ENCODE measurements around the gene SCLY.
"Not testable (repeated sequence)": the region's sequence is repeated elsewhere in the genome, so short reads cannot be mapped to it uniquely, and the experiment has no call there.

The SCLY gene

DNA sequence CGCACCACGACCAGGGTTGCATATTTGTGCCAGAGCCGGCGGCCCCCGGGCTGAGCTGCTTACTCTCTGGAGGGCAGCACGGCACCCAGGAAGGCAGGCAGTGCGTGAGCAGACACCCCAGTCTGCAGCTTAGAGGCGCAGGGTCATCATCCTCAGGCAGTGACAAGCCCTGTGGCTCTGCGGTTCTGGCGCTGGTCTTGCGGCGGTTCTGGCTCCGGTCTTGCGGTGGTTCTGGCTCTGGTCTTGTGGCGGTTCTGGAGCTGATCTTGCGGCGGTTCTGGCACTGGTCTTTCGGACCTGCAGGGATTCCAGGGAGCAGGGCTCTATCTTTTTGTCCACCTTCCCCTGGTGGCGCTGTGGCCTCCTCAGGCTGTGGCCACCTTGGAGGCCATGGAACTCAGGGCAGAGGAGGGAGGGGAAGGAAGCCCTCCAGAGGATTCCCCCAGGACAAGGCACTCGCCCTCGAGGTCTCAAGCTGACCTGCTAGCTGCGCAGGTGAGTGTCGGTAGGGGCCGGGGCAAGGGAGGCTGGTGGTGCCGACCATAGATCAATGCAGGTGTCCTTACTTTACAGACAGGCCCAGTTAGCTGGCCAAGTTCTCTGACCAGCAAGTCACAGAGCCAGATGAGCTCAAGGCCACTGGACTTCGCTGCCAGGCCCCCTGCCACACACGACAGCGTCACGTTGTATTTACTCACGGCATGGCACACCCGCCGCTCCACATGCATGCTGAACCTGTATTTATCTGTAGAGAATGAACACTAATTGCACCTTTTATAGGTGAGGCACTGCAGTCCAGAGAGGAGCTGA, 54.3 kb downstream of the SCLY start:
- no peak for DNase-seq

GRCh38 chr2:238115709-238116108, 54.9 kb downstream of the SCLY start:
- not testable (repeated sequence) for DNase-seq

- DNase-seq = no peak
These were observed 55.7 kb downstream of the SCLY start for GRCh38 chr2:238116298-238117198.

GRCh38 chr2:238117199-238118154, 56.7 kb downstream of the SCLY start:
- no peak for DNase-seq

- no peak for DNase-seq
These were observed 59.1 kb downstream of the SCLY start for GRCh38 chr2:238119756-238120462.

- no peak for DNase-seq
These were observed 59.9 kb downstream of the SCLY start for GRCh38 chr2:238120463-238121298.

DNA sequence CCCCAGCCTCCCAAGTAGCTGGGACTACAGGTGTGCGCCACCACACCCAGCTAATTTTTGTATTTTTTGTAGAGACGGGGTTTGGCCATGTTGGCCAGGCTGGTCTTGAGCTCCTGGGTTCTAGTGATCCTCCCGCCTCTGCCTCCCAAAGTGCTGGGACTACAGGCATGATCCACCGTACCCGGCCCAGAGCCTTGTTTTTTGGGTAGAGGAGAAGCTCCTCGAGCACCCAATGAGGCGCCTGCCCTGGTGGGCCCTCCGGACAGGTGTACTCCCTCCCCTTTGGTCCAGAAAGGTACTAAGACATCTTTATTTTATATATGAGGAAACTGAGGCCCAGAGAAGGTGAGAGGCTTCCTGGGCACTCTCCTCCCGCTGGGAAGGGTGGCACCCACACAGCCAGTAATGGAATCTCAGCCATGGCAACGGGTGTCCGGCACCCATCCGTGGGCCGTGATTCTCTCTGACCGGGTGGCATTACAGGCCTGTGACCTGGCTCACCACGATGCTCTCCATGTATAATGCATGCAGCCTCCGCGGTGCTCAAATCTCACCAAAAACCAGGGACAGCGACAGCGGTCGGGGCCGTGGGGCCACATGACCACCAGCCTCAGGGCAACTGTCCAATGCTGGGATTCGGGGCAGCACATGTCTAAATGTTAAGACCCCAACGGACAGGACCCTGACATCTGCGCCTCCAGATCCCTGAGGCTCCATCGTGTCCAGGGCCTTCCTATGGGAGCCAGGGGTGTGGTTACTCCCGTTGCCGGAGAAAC, 60.9 kb downstream of the SCLY start:
- DNase-seq = no peak

DNA sequence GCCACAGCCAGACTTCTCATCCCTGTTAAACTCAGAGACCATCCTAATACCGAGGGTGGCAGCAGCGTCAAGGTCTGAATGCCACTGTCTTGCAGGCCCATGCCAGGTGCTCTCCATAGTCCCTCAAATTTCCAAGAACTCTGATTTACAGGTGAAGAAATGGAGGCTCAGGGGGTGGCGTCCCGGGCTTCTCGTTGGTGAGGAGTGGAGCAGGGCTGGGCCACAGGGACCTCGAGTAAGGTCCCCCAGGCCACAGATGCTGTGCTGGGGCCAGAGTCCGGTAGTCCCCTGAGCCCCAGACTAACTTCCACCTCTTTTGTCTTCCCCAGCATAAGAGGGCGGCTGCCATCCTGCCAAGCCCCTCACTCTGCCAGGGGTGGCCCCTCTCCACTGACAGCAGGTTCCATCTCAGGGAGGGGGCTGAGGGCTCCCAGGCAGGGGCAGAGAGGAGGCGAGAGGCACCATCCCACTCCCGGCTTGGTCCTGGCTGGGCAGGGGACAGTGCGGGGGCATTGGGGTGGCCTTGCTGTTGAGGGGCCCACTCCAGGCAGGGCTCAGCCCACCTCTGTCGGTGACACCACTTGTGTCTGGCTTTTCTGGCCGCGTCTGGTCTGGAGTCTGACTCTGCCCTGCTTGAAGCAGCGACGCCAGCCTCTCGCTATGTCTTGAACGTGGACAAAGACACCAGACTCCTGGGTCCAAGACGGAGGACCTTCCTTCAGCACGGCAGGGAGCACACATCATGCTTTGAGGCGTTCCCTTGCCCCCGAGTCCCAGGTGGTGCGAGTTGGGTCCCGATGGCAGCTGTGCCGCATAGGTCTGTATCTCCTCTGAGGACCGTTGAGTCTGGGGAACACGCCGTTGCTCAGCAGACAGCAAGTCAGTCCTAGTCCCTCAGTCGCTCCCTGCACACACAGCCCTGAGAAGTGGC, 61.8 kb downstream of the SCLY start:
- DNase-seq = no peak

DNA sequence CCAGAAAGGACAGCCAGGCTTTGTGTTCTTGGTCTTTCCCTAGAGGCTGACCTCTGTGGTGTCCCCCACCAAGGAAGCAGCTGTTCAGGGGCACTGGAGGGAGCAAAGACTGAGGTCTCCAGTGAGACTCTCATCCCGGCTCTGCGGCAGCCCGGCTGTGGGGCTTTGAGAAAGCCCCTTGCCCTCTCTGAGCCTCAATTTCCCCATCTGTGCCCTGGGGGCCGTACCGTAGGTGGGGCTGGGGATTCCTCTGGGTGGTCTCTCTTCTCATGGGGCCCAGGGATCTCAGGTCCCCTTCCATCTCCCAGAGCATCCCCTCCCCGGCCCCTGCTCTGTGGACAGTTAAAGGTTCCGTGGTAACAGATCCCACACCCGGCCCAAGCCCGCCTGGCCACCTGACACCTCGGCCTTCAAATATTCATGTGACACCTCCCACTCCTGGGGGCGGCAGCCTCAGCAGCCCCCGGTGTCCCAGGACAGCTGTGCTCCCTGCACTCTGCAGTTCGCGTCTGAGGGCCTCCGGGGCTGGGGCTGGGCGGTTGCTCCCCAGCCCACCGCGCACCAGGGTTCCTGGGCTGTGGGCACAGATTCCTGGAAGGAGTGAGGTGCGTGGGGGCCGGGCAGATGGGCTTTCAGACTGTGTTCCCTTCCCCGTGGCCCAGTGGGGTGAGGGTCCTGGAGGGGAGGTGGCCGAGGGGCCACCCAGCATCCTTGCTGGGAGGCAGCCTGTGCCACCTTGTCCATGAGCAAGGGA, 62.6 kb downstream of the SCLY start:
- DNase-seq = no peak

GRCh38 chr2:238123991-238124470, 63.2 kb downstream of the SCLY start:
- DNase-seq = no peak

DNA sequence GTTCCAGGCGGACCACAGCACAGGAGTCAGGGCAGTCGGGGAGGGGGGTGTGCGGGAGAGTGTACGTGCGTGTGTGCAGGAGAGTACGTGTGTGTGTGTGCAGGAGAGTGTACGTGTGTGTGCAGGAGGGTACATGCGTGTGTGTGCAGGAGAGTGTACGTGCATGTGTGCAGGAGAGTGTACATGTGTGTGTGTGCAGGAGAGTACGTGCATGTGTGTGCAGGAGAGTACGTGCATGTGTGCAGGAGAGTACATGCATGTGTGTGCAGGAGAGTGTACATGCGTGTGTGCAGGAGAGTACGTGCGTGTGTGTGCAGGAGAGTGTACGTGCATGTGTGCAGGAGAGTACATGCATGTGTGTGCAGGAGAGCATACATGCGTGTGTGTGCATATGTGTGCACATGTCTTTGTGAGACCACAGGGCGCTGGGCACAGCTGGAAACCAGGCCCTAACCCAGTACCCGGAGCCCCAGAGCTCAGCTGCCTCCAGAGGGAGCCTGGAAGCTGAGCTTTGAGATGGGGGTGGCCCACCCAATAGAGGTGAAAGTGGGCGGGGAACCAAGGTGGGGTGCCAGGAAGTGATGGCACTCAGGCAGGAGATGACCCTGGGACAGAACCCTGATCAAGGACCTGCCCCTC, 63.8 kb downstream of the SCLY start:
- DNase-seq = no peak

DNA sequence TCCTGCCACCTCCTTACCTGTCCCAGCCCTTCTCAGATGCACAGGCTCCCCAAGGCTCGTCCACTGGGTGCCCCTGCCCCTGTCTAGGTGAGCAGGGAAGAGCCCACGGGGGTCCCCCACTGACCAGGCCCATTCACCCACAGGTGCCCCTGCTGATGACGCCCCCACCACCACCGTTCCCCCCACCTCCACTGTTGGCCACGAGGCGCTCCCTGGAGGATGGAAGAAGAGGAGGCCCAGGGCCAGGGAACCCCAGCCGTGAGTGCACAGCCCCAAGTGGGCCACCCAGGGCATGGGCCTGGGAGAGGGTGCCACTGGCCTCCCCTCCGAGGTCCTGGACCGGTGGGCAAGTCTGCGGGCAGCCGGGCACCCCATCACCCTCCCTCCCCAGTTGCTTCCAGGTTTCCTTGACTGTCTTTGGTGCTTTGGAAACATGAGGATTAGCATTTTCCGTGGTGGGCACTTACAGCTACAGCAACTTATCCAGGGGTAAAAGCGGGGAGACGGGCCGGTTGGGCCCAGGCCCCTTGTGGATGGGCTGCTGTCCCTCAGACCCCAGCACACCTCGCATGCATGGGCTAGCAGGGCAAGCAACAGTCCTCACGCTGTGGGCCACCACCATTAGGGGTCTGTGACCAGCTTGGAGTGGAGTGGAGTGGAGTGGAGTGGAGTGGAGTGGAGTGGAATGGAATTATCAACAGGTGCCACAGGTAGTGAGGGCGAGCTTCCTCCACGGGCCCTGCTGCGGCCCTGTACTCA, 64.5 kb downstream of the SCLY start:
- DNase-seq = no peak

DNA sequence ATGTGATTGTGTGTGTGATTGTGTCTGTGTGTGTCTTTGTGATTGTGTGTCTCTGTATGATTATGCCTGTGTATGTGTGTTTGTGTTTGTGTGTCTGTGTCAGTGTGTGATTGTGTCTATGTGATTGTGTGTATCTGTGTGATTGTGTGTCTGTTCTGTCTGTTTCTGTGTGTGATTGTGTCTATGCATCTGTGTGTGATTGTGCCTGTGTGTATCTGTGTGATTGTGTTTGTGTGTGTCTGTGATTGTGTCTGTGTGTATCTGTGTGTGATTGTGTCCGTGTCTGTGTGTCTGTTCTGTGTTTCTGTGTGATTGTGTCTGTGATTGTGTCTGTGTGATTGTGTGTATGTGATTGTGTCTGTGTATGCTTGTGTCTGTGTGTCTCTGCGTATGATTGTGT, 65.5 kb downstream of the SCLY start:
- DNase-seq = no peak

DNA sequence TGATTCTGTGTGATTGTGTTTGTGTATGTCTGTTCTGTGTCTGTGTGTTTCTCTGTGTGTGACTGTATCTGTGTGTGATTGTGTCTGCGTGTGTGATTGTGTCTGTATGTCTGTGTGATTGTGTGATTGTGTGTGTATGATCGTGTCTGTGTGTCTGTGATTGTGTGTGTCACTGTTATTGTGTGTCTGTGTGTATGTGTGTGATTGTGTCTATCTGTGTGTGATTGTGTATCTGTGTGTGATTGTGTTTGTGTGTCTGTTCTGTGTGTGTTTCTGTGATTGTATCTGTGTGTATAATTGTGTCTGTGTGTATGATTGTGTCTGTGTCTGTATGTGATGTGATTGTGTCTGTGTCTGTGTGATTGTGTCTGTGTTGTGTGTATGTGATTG, 66.0 kb downstream of the SCLY start:
- DNase-seq = no peak

DNA sequence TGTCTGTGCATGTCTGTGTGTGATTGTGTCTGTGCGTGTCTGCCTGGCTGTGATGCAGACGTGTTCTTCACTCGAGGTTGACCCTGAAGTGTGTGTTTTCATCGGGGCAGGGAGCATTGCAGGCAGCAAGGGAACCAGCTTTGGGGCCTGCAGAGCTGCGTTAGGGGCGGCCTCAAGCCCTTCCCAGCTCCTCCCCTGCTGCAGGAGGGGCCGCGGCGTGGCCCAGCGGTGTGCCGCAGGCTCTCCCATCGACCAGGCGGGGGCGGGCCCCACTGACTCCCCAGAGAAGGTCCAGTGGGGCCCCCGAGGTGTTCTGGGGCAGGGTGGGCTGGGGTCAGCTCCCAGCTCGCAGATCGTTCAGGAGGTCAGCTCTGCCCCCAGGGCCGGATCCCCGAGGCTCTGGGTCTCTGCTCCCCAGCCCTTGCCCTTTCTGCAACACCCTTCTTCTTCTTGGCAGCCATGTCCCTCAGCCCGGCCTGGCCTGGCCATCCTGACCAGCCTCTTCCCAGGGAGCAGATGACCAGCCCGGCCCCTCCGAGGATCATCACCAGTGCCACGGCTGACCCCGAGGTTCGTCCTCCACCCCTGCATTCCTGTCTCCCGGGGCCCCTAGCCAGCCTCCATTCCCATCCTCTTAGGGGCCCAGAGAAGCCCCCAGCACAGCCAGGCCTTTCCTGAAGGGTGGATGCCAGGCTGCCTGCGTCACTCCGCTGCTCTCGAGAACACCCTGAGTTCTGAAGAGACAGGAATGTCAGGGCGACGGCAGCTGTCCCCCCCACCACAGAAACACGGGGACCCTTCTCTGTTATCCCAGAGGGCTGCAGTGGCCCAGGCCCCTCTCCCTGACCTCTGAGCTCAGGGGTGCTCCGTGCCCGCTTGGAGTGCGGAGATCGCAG, 66.6 kb downstream of the SCLY start:
- DNase-seq = no peak

DNA sequence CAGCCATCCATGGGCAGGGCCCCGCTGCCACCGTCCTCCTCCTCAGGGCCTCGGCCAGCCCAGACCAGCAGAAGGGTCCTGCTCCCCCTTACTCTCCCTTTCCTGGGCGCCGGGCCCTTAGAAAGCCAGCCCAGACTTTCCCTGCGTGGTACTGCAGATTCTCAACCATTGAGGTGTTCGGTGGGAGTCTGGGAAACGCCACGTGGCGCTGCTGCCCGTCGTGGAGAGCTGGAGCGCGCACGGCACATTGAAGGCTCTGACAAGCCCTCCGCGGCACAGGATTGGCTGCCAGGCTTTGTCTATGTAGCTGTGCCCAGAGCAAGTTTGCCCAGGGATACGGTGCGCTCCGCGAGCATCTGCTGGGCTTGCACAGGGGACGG, 67.2 kb downstream of the SCLY start:
- DNase-seq = no peak

Data from stimulated activated CD4-positive, alpha-beta T cell treated with anti-CD3 and anti-CD28 coated beads, Interleukin-4, amount 100 ng/mL, for 24 hours (primary cell).